HG03378 (cell line): Measurements from ENCODE around the gene ST6GALNAC5.

Experiments used
- ATAC-seq: cut with Tn5 transposase; IDR thresholded peaks from one replicate; pipeline ENCODE4 v1.9.1; 2021; ENCODE audit warnings: mild to moderate bottlenecking, moderate library complexity; ENCODE audit not compliant: unreplicated experiment

Gene ST6GALNAC5

DNA sequence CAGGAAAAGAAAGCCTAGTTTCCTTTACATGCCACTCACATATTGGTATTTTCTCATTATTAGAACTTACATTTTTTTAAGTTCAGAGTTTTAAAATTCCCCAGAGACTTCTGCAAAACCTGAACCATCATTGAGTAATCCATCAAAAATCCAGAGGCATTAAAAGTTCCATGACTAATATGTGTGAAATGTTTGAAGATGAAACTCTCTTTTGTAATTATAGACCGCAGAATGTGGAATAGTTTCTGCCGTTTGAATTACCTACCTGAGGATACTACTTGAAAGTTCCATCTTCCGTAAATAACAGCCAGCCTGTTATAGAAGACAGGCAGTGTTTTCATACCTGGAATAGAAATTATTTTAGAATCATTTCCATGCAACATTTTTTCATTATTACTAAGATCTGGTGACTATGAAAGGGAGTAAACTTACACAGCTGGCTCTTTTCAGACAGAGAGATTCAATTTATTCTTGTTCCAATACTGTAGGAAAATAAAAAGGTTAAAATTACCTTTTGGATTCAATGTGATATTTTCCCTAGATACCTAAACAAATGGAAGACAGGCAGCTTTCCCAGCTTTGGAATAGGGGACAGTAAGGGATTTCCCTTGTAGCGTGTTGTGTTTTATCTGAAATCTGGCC is 131.4 kb downstream of the ST6GALNAC5 start:
- ATAC-seq, result no peak

DNA sequence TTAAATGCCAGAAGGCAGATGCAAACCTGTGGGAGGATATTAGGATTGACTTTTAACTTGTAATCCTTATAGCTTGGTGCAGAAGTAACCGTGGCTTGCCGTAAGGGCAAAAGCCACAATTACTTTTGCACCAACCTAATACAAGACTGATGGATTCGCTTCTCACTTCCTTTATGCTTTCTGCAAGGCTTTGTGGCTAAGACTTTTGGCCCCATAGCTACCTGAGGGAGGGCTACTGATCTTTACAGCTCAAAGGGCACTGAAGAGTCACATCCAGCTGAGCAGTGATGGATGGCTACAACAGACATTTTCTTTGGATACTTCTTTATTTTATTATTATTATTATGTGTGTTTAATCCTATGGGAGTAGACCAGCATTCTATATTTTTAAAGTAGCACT is 140.4 kb downstream of the ST6GALNAC5 start:
- no peak for ATAC-seq

DNA sequence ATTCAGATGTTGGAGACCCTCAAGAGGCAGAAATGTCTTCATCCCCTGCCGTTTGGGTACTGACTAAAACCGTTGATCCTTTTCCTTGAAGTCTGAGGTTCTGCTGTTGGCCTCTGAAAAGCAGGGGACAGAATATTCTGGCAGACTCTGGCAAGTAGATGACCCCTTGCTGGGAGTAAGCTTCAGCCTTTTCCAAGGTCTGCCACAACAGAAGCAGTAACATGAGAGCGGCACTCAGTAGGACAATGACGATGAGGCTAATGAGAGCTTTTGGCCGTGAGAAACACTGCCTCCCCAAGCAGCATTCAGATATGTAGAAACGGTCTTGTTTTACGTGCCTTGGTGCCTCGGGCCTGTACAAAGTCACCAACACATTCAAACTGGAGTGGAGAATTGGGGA is 143.7 kb downstream of the ST6GALNAC5 start:
- ATAC-seq, result no peak

DNA sequence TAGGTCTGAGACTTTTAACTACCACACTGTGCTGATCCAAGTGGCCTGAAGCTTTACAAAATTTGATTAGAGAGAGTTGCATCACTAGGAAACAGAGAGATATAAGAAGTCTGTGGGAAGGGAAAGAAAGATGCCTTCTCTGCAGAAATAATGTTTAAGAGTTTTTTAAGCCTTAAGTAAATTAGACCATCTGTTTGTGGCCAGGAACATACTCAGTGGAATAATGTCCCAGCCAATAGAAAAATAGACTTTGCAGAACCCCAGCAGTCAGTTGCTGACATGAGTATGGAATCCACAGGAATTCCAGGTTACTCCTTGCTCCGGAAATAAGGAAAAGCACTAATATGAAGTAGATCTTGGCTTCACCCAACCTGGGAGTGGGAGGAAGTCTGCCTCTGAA is 144.8 kb downstream of the ST6GALNAC5 start:
- ATAC-seq, result no peak

DNA sequence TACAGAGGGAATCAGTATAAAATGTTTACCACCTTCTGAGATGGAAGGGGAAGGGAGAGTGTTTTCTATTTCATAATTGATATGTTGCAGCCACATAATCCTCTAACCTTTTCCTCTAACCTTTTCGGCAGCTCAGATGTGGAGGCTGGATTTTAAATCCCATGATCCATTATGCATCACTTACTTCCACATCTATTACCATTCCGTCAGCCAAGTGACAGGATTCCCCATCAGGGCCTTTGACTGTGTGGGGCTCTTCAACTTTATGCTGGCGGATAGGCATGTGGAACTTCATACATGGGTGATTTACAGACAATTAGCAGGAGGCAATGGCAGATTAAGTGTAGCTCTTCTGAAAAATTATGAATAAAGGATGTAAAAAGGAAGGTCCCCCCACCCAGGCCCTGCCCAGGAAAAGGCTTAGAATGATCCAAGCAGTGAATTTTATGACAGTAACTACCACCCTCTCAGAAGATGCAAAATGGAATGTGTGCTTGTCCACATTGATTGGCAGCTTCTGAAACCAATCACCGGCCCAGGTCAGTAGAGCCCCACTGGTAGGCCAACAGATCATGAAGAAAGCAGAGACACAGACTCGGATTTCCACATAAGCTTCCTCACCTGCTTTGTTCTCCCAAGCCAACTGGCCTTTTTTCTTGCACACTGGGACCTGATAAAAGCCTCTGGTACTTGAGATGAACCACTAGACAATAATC is 147.0 kb downstream of the ST6GALNAC5 start:
- no peak for ATAC-seq

DNA sequence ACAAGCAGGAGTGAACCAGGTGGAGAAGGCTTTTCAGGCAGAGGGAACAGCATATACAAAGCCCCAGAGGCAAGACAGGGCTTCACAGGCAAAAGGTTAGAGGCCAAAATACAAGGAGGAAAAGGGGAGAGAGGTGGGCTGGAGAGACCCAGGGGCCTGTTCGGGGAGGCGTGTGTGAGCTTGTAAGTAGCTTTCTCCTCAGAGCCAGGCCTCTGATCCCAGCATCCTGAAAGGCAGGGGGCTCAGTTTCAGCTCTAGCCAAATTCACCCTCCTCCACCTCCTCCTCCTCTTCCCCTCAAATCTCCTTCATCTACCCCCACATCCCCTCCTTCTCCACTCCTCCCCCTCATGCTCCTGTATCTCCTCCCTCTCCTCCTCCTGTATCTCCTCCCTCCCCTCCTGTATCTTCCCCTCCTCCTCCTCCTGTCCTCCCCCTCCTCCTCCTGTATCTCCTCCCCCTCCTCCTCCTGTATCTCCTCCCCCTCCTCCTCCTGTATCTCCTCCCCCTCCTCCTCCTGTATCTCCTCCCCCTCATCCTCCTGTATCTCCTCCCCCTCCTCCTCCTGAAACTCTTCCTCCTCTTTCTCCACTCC is 148.6 kb downstream of the ST6GALNAC5 start:
- no peak for ATAC-seq

DNA sequence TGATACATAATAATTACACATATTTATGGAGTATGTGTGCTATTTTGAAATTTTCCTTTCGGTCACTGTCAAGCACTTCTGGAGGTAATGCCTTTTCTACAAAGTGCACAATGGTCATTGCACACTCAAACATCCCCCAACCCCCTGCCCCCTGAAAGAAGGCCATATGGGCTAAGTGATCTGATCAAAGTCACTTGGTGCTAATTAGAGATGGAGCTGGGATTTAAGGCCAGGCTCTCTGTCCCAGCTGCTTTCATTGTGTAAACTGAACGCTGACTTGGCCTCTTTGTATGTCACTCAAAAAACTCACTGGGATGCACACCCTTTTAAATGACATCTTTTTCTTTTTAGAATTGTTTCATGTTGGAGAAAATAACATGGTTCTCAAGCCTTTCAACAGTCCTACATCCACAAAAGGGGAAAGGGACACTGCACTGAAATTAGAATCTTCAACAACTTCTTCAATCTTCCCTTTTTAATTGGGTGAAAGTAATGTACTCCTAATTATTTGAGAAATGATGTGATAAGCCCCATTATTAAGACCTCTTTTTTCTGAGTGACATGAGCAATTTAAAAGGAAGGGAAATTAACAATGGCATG is 149.2 kb downstream of the ST6GALNAC5 start:
- ATAC-seq, result no peak

DNA sequence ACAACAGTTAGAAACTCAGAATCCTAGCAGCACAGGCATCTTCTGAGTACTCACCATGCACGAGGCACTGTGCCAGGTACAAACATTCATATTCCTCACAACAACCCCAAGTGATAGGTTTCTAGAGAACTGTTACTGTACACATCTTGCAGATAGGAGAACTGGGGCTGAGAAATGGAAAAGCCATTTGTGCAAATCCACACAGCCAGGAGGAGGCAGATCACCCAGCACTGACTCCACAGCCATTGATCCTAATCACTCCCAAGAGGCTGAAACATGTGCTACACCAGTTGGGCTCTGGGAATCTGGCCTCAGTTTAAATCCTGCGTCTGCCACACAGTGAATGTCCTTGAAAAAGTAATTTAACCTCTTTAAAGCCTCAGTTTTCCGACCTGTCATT is 151.0 kb downstream of the ST6GALNAC5 start:
- no peak for ATAC-seq

DNA sequence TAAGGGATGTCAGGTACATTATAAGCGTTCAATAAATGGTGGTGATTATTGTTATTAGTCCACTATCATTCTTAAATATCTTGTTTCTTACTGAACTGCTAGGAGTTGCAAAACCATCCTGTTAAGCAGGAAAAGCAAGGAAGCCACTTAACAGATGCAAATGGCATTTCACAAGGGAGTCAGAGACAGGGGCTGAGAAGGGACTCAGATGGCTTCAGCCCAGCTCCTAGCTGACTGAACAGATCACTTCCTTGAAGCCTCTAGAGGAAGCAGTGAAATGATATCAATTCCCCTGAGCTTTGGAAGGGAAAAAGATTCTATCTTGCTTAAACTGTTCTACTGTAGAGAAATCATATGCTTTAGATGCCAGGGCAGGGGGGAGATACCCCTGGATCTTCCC is 151.5 kb downstream of the ST6GALNAC5 start:
- no peak for ATAC-seq

DNA sequence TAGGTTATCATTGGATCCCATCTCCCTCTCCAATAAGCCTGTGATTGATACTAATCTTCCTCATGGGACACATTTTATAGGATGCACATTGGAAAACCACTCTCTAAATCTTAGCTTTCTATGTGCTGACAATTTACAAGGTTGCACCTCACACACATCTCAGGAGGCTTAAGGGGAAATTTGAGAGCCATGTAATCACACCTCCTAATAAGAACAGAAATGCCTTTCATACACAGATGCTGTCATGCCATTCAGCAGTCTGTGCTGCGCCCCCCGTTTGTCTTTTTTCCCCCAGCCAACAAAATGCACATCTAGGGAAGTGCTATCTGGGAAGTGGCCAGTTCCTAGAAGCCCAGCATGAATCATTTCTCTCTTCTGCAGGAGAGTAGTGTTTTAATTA is 154.5 kb downstream of the ST6GALNAC5 start:
- no peak for ATAC-seq

DNA sequence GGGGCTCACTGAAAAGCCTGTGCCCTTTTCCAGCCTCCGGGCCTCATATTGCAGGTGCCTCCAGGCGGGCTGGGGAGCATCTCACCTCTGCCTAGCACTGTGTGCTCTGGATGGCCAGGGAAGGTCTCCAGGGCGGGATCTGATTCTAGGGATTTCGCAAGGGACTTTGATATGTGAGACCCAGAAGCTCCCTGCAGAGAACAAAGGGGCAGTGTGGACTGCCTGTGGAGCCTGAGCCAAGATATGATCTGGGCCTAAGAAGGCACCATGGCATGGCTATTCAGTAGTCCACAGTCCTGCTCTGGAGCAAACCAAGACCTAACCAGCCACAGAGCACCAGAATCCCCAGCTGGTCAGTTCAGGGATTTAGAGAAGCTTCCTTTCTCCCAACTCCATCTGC is 157.2 kb downstream of the ST6GALNAC5 start:
- ATAC-seq, result no peak

DNA sequence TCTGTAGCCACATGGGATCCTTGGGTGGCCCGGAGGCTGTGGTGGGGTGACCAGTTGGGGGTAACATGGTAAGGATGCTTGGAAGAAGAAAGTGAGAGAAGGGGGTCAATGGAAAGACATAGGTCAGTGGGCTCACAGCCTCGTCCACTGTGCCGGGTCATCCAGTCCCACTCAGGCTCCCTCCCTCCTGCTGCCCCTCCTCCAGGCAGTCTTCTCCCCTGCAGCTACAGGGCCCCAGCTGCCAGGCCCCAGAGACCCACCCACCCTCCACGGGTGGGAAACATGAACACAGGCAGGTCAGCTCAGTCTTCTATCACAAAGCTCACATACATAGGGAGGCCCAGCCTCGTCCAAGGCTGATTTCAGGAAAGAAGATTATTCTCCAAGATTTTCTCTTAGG is 158.3 kb downstream of the ST6GALNAC5 start:
- no peak for ATAC-seq

DNA sequence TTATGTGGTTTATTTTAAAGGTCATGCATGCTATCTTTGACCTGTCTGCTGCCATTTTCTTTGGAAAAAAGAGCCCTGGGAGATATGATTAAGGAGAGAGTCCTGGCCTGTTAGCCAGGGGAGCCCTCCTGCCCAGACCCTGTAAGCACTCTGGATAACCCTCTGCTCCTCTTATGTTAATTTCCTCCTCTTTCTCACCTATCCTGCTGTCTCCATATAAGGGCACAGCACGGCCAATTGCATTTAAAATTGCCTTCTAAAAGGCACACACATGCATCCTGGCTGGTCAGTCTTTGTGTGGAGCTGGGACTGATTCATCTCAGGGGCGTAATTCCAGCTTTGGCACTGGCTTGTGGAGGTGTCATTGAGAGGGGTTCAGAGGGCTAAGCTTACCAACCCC is 158.9 kb downstream of the ST6GALNAC5 start:
- no peak for ATAC-seq

DNA sequence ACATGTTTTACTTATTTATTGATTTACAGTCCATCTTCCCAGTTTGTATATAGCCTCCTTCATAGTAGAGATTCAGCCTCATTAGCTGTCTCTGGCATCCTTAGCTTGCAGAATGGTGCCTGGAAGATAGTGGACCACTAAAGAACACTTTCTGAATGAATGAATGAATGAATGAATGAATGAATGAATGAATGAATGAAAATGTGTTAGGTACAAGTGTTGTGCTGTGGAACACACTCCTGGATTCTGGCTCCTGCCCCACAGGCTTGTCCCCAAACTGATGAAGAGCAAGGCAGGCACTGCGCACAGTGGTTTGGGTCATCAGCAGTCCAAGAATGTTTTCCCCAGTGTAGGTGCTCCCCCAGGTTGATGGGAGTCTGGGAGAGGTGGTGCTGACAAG is 159.4 kb downstream of the ST6GALNAC5 start:
- ATAC-seq, result no peak

DNA sequence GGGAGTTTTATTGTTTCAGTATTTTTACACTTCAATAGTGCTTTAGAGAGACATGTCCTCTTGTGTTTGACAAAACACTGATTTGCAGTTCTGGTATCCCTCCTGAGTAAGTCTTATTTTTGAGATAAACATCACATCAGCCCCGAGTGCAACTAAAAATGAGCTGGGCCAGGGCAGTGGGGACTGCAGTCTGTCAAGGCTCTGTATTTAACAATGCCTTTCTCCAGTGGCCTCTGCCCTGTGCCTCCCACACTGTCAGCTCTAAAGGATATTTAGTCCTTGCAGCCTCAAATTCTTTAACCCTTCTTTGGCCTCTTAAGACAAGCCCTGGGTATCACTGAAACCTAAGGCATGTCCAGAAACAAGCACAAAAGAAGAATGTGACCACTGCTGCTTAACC is 160.6 kb downstream of the ST6GALNAC5 start:
- no peak for ATAC-seq

DNA sequence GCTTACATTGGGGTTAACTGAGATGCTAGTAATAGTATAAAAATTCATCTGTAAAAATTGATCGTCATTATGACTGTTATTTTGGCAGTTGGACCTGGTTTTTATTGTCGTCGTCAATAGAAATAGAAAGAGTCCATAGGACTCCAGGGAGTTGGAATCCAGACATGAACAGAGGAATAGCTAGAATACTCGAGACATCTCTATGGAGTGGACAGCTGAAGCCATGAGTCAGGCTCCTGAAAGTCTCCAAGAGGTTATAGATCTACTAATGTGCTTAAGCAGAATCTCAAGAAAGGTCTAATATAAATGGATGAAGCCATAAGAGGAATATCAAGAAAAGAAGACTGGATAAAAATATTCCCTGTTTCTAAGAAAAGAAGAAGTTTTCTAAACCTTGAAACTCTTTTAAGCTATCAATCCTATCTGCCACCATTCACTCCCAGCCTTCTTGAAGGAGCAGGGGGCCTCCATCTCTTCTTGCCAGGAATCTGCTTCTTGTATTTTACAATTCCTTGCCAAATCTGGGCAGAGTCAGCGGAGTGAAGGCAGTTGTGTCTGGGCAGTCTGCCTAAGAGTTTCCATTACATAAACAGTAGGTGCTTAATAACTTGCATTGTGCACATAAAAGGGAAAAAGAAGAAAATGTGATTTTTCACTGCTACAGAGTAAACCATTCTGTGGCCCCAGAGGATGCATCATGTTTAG is 163.3 kb downstream of the ST6GALNAC5 start:
- no peak for ATAC-seq

DNA sequence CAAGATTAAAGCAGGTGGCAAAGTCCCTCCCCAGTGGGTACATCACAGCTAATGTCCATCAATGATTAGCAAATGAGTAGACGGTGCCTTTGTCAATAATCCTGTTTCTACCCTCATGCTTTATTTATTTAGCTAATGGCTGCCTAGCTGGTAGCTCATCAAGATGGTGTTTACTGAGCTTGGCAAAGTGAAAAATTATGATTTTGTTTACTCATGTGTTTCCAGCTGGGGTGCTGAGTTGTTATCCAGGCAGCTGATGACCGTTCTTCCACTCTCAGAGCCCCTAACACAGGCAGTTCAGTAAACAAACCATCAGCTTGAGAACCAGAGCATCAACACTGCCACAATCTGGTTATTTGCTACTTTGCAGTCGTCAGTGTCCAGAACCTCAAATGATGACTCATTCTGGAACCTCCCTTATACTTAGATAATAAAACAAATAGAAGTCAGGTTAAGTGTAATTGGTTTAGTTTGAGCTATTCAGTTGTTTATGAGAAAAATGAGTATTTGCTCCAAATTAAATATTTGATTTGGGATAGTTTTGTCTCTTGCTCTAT is 163.9 kb downstream of the ST6GALNAC5 start:
- no peak for ATAC-seq

DNA sequence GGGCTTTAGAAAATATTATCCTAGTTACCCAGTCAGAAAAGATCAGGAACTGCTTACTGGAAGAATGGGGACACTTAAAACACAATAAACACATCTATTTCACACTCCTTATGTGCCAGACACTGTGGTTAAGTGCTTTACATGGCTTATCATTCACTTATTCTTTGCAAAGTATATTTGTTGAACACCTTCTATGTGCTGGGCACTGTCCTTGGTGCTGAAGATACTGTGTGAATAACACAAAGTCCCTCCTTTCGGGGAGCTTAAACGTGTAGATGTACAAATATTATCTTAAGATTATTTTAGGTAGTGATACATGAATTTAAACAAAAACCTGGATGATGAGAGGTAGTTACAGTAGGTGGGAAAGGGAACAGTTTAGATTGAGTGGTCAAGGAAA is 169.3 kb downstream of the ST6GALNAC5 start:
- no peak for ATAC-seq

DNA sequence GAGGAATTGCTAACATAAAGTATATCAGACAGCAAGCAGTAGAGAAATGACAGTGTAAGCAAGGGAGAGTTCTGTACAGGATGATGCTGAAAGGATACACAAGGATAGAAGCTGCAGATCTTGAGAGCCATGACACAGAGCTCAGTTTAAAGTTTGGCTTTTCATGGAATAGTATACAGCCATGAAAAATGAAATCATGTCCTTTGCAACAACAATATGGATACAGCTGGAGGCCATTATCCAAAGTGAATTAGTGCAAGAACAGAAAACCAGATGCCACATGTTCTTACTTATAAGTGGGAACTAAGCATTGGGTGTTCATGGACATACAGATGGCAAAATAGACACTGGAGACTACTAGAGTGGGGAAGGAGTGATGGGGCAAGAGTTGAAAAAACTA is 169.8 kb downstream of the ST6GALNAC5 start:
- ATAC-seq, result no peak

DNA sequence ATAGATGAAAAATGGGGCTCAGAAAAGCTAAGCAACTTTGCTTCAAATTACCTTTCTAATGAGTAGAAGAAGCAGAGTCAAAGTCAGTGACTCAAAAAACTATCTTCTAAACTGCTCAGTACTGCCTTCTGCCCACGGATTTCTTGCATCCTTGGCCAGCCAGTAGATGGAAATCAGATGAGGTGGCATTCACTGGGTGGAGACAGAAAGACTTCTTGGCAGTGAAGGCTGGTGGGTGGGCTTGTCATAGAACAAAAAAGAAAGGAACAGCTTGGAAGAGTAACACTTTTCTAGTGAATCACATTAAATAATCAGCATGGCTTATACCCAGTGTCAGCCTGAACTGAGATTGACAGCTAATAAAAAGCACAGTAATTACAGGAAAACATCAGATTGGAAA is 170.7 kb downstream of the ST6GALNAC5 start:
- ATAC-seq, result no peak

DNA sequence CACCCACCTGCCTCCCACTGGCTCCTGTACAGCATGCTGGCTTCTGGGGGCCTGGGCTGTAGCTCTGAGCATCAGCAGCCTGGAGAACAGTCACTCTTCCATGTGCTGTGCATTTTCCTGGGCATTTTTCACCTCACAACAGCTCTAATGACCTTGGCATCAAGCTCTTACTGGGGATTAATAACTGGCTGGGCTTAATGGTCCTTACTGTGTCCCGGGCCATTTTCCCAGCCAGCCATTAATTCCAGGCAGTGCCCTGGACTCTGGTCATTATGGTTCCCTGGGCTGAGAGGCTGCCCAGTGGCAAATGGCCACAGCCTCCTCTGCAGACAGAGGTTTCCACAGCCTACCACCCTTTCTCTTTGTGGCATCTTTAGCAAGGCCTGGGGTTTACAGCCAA is 171.8 kb downstream of the ST6GALNAC5 start:
- no peak for ATAC-seq
